Measurements from ENCODE around the gene YJEFN3. TPM values are rescaled to one million over a fixed set of nuclear protein-coding genes. Genes with fewer than 3 reads are reported as not detected.

YJEFN3 gene
- total and polyA plus RNA-seq, 10 donors = 1.3 to 22.7 (median 3.9) TPM

DNA sequence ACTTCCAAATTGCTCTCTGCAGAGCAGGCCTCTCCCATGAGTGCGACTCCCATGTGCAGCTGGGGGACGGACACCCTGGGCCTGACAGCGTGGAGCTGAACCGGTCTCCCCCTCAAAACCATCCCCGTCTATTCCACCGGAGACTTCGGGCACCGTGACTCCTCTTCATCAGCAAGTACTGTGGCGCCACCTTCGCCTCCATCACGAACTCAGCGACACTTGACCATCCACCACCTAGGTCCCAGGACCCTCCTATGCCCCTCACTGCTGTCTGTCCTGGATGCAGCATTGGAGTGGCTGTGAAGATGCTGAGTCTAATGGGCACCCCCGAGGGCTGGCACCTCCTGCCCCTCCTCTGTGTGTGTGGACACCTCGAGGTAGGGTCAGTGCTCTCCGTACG is 29.9 kb downstream of the YJEFN3 start:
- peaks cover 0 to 5% (median 0%) of the 10 kb centered on the region in 6 donors for H3K4me1 ChIP-seq
- no peaks in the 10 kb centered on the region for H3K9me3 ChIP-seq
- no peak overlapping the region for H3K4me3 ChIP-seq
- H3K27ac ChIP-seq = no peak overlapping the region
- no peak for DNase-seq
- peaks cover 0 to 11% (median 0%) of the 10 kb centered on the region in 7 donors for H3K27me3 ChIP-seq (replicated peaks in 1 of 7)
- 92 to 95% (median 94%) methylated on average over 16 of the region's 16 CpGs for WGBS, 5 donors
- no peaks in the 10 kb centered on the region for H3K36me3 ChIP-seq
- intact Hi-C loops (cut with DNase I; ENCODE audit: low total_unique reads) = no loop called here
- TF ChIP-seq POLR2A (IDR thresholded peaks at IDR 0.05) (no peak), POLR2AphosphoS5 (IDR thresholded peaks at IDR 0.05) (no peak), CTCF (IDR thresholded peaks at IDR 0.05 in 8 of 11, conservative IDR thresholded peaks at IDR 0.05 in 3 of 11) (no peak)

DNA sequence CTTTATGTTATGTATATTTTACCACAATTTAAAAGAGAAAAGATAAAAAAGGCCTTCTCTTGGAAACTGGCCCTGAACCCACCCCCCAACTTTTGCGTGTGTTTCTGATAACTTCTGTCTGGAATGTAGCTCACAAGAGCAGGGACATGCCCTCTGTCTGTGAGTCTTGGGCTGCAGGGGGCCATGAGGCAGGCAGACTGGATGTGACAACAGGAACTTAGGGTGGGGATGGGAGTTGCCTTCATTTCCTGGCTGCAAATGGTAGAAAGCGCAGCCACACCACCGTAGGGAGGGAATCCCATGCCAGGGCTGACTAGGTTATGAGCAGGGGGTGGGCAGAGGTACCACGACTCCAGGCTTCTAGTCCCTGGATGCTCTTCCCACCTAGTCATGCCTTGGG is 31.2 kb downstream of the YJEFN3 start:
- no peak overlapping the region for H3K4me3 ChIP-seq
- H3K4me1 ChIP-seq = no peaks in the 10 kb centered on the region
- no peaks in the 10 kb centered on the region for H3K9me3 ChIP-seq
- intact Hi-C loops (cut with DNase I; ENCODE audit: low total_unique reads) = no loop called here
- peaks cover 0 to 7% (median 0%) of the 10 kb centered on the region in 6 donors for H3K36me3 ChIP-seq
- 33 to 58% (median 44%) methylated on average over 1 to 4 of the region's 4 CpGs for WGBS, 5 donors
- H3K27ac ChIP-seq = no peak overlapping the region
- DNase-seq = no peak
- no peaks in the 10 kb centered on the region for H3K27me3 ChIP-seq (replicated peaks in 1 of 7)
- TF ChIP-seq POLR2AphosphoS5 (IDR thresholded peaks at IDR 0.05) = no peak
- no peak for TF ChIP-seq POLR2A (IDR thresholded peaks at IDR 0.05)
- no peak for TF ChIP-seq CTCF (IDR thresholded peaks at IDR 0.05 in 8 of 11, conservative IDR thresholded peaks at IDR 0.05 in 3 of 11)

- no peak for DNase-seq
- intact Hi-C loops (cut with DNase I; ENCODE audit: low total_unique reads) = no loop called here
- Histone ChIP-seq H3K36me3 (peaks cover 0 to 13% (median 0%) of the 10 kb centered on the region in 6 donors), H3K4me1 (no peaks in the 10 kb centered on the region), H3K27ac (no peak overlapping the region), H3K27me3 (replicated peaks in 1 of 7) (no peaks in the 10 kb centered on the region), H3K4me3 (no peak overlapping the region), H3K9me3 (no peaks in the 10 kb centered on the region)
- TF ChIP-seq POLR2AphosphoS5 (IDR thresholded peaks at IDR 0.05) = no peak
- no peak for TF ChIP-seq POLR2A (IDR thresholded peaks at IDR 0.05)
- TF ChIP-seq CTCF (IDR thresholded peaks at IDR 0.05 in 8 of 11, conservative IDR thresholded peaks at IDR 0.05 in 3 of 11) = no peak
- 75 to 86% (median 85%) methylated on average over 23 to 26 of the region's 26 CpGs for WGBS, 5 donors
Measured at GRCh38 chr19:19561946-19562664, 33.4 kb downstream of the YJEFN3 start.

- no peaks in the 10 kb centered on the region for H3K9me3 ChIP-seq
- H3K36me3 ChIP-seq = peaks cover 0 to 19% (median 0%) of the 10 kb centered on the region in 6 donors
- WGBS, 5 donors = 78 to 87% (median 81%) methylated on average over 9 to 17 of the region's 17 CpGs
- H3K27ac ChIP-seq = no peak overlapping the region
- TF ChIP-seq POLR2AphosphoS5 (IDR thresholded peaks at IDR 0.05) (peak in 1 of 3 donors; percentile 25), POLR2A (IDR thresholded peaks at IDR 0.05) (no peak), CTCF (IDR thresholded peaks at IDR 0.05 in 8 of 11, conservative IDR thresholded peaks at IDR 0.05 in 3 of 11) (peak in 2 of 11 experiments; percentile 16 to 22)
- H3K4me3 ChIP-seq = no peak overlapping the region
- no peaks in the 10 kb centered on the region for H3K4me1 ChIP-seq
- no peak for DNase-seq
- intact Hi-C loops (cut with DNase I; ENCODE audit: low total_unique reads) = no loop called here
- H3K27me3 ChIP-seq (replicated peaks in 1 of 7) = no peaks in the 10 kb centered on the region
Measured at GRCh38 chr19:19562665-19563347, 34.1 kb downstream of the YJEFN3 start.
